SK-N-SH (cell line): ENCODE measurements around the gene SPRR2B. TPM values are rescaled to one million over a fixed set of nuclear protein-coding genes. Genes with fewer than 3 reads are reported as not detected.

ENCODE experiments used
- CTCF ChIA-PET: fragments of 300-600, 350-600 bp; formaldehyde crosslinking; extraction: SDS; loops from one replicate; lab custom pipeline; 2021; lab: Yijun Ruan, JAX
- POLR2A ChIA-PET: fragments of 350-600 bp; sonication (Branson Sonifier 250); formaldehyde crosslinking; extraction: SDS; loops from one replicate; lab custom pipeline; 2020; ENCODE audit warnings: antibody characterized with exemption, inconsistent platforms; lab: Yijun Ruan, JAX
- DNase-seq: peaks from one replicate; pipeline ENCODE4 v3.0.0; 2012
- H2AFZ ChIP-seq: fragments of 200-600 bp; sonication (generic); 2 replicates; pipeline ENCODE4 v1.8.1; 2016; ENCODE audit warnings: antibody characterized with exemption, mild to moderate bottlenecking, low read depth
- H3F3A ChIP-seq: fragments of 200-600 bp; sonication (generic); replicated peaks from 2 replicates; pipeline ENCODE3; 2016; ENCODE audit warnings: antibody characterized with exemption, mild to moderate bottlenecking; ENCODE audit not compliant: insufficient read depth
- H3K27ac ChIP-seq, 2 experiments: fragments of 200-500 bp in 1 of 2; fragments of 200-600 bp in 1 of 2; sonication (Bioruptor generic) in 1 of 2; sonication (generic), shearing (Covaris generic) in 1 of 2; 2 replicates each; pipeline versions ENCODE4 v1.5.1 to v1.6.1; 2014 to 2016; ENCODE audit warnings: low read depth in 2 of 2, inconsistent platforms in 1 of 2, low read length in 1 of 2, mild to moderate bottlenecking in 1 of 2, mixed read lengths in 1 of 2
- H3K27me3 ChIP-seq: fragments of 200-600 bp; sonication (generic), shearing (Covaris generic); 2 replicates; pipeline ENCODE4 v1.6.1; 2016; ENCODE audit warnings: mixed run types; ENCODE audit not compliant: insufficient read depth
- H3K36me3 ChIP-seq, 2 experiments: fragments of 200-500 bp in 1 of 2; fragments of 200-600 bp in 1 of 2; sonication (Bioruptor generic) in 1 of 2; sonication (generic) in 1 of 2; replicated peaks in 1 of 2; 2 replicates each; pipeline versions ENCODE3 to v1.5.1; 2014 to 2016; ENCODE audit warnings: low read length in 1 of 2, mild to moderate bottlenecking in 1 of 2; ENCODE audit not compliant: insufficient read depth in 2 of 2, control insufficient read depth in 1 of 2
- H3K4me1 ChIP-seq, 2 experiments: fragments of 200-500 bp in 1 of 2; fragments of 200-600 bp in 1 of 2; sonication (Bioruptor generic) in 1 of 2; sonication (generic), shearing (Covaris generic) in 1 of 2; 2 replicates each; pipeline versions ENCODE4 v1.5.1 to v1.6.1; 2014 to 2016; ENCODE audit warnings: low read depth in 1 of 2, low read length in 1 of 2, mixed run types in 1 of 2; ENCODE audit not compliant: insufficient read depth in 2 of 2, control insufficient read depth in 1 of 2
- H3K4me2 ChIP-seq: fragments of 200-600 bp; sonication (generic), shearing (Covaris generic); 2 replicates; pipeline ENCODE4 v1.6.1; 2017; ENCODE audit warnings: mixed run types
- H3K4me3 ChIP-seq, 2 experiments: fragments of 200-500 bp in 1 of 2; fragments of 200-600 bp in 1 of 2; sonication (Bioruptor generic) in 1 of 2; sonication (generic), shearing (Covaris generic) in 1 of 2; 2 replicates each; pipeline versions ENCODE4 v1.5.1 to v1.8.1; 2014 to 2016; ENCODE audit warnings: low read depth in 2 of 2, inconsistent platforms in 1 of 2, low read length in 1 of 2, mild to moderate bottlenecking in 1 of 2, mixed read lengths in 1 of 2, moderate library complexity in 1 of 2
- H3K79me2 ChIP-seq: fragments of 200-600 bp; sonication (generic); 2 replicates; pipeline ENCODE4 v1.8.1; 2017; ENCODE audit warnings: mild to moderate bottlenecking; ENCODE audit not compliant: insufficient read depth
- H3K9ac ChIP-seq: fragments of 200-600 bp; sonication (generic); 2 replicates; pipeline ENCODE4 v1.6.1; 2017; ENCODE audit warnings: mixed run types
- H3K9me2 ChIP-seq: fragments of 200-600 bp; sonication (generic); 2 replicates; pipeline ENCODE4 v1.6.1; 2017; ENCODE audit warnings: mixed run types
- H3K9me3 ChIP-seq: fragments of 200-600 bp; sonication (generic); 2 replicates; pipeline ENCODE4 v1.6.1; 2017; ENCODE audit warnings: mixed run types, mild to moderate bottlenecking, moderate library complexity
- H4K20me1 ChIP-seq: fragments of 200-600 bp; sonication (generic); 2 replicates; pipeline ENCODE4 v1.6.1; 2017; ENCODE audit warnings: mild to moderate bottlenecking, mixed run types; ENCODE audit not compliant: insufficient read depth
- CHD2 ChIP-seq: fragments of 150-350 bp; IDR thresholded peaks from 2 replicates; pipeline ENCODE4 v1.6.1; 2018; ENCODE audit warnings: low read length; ENCODE audit not compliant: partially characterized antibody
- EZH2phosphoT487 ChIP-seq: fragments of 200-600 bp; sonication (generic); IDR thresholded peaks from 2 replicates; pipeline ENCODE4 v1.6.1; 2017; ENCODE audit warnings: low read depth, mixed run types, mild to moderate bottlenecking, antibody characterized with exemption, moderate library complexity, borderline replicate concordance
- FOXJ3 ChIP-seq: sonication (generic); formaldehyde crosslinking; IDR thresholded peaks from 2 replicates; pipeline ENCODE4 v1.5.1; 2020; ENCODE audit warnings: mild to moderate bottlenecking, missing genetic modification reagents
- MEF2A ChIP-seq: IDR thresholded peaks from 2 replicates; pipeline ENCODE4 v1.4.0; 2012; ENCODE audit warnings: low read depth, borderline replicate concordance
- NFIC ChIP-seq: IDR thresholded peaks from 2 replicates; pipeline ENCODE4 v1.4.0; 2012; ENCODE audit warnings: borderline replicate concordance
- RFX5 ChIP-seq: IDR thresholded peaks from 2 replicates; pipeline ENCODE4 v1.6.1; 2012; ENCODE audit warnings: mild to moderate bottlenecking, improper control_type of control experiment, low read length
- RXRA ChIP-seq: IDR thresholded peaks from 2 replicates; pipeline ENCODE4 v1.4.0; 2012; ENCODE audit warnings: low read depth, mild to moderate bottlenecking, borderline replicate concordance
- SIN3A ChIP-seq: IDR thresholded peaks from 2 replicates; pipeline ENCODE4 v1.6.1; 2012; ENCODE audit warnings: low read depth, mild to moderate bottlenecking, low read length, moderate library complexity, borderline replicate concordance
- SMC3 ChIP-seq: IDR thresholded peaks from 2 replicates; pipeline ENCODE4 v1.6.1; 2012; ENCODE audit warnings: low read depth, low read length, improper control_type of control experiment
- TAF1 ChIP-seq: IDR thresholded peaks from 2 replicates; pipeline ENCODE4 v1.6.1; 2012; ENCODE audit warnings: low read depth, mild to moderate bottlenecking, low read length, moderate library complexity, borderline replicate concordance
- TCF12 ChIP-seq: IDR thresholded peaks from 2 replicates; pipeline ENCODE4 v1.4.0; 2012
- TEAD4 ChIP-seq: IDR thresholded peaks from 2 replicates; pipeline ENCODE4 v1.4.0; 2012; ENCODE audit warnings: mild to moderate bottlenecking, borderline replicate concordance; ENCODE audit not compliant: insufficient read depth
- YY1 ChIP-seq: IDR thresholded peaks from 2 replicates; pipeline ENCODE4 v1.4.0; 2012; ENCODE audit warnings: low read depth, mild to moderate bottlenecking
- WGBS: methylation state at CpG from one replicate; pipeline ENCODE4 v1.1.6; 2017; ENCODE audit warnings: low lambda C conversion rate; 5-methylcytosine and 5-hydroxymethylcytosine counted together
- polyA plus RNA-seq, 3 experiments: library from polyadenylated mRNA; depleted of rRNA; stranded (reverse); fragments of >200 nt; gene quantifications; 2 replicates each; pipeline ENCODE4 v1.2.3, GENCODE V29; 2012
- TF ChIP-seq, protein P1 (sequence below): fragments of 150-350 bp; IDR thresholded peaks from 2 replicates; pipeline ENCODE4 v1.6.1; 2017; ENCODE audit warnings: antibody characterized with exemption, low read length, low read depth, borderline replicate concordance
- TF ChIP-seq, protein P2 (sequence below): IDR thresholded peaks from 2 replicates; pipeline ENCODE4 v1.4.0; 2012; ENCODE audit warnings: low read depth, borderline replicate concordance
- TF ChIP-seq, protein P3 (sequence below): IDR thresholded peaks from 2 replicates; pipeline ENCODE4; 2012
- TF ChIP-seq, protein P4 (sequence below): IDR thresholded peaks from 2 replicates; pipeline ENCODE4 v1.6.1; 2012; ENCODE audit warnings: mild to moderate bottlenecking, low read depth, low read length, moderate library complexity

SPRR2B gene
- not detected in 2 replicates for polyA plus RNA-seq (2012; rRNA removed)
- not detected in 2 replicates for polyA plus RNA-seq (2012; cell fraction: cytosol; rRNA removed)
- polyA plus RNA-seq (2012; cell fraction: nucleus; rRNA removed) = not detected in 2 replicates

DNA sequence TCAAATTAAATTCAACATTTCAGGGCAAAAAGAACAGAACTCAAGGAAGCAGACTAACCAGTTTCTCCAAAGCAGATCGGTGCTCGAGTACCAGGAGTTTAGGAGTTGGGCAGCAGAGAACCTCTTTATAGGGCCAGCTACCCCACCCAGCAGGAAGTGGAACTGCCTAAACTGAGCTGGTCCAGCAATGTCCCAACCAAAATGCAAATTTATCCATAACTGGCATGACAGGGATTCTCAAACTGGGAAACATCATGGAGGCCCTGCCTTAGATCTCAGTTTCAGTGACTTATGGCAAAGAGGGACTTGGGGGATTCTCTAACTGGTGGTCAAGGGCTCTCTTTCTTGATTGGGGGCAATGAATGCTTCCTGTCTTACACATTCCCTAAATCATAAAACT lies at the start of gene SPRR2B:
Gene SPRR2B, minus strand, starts transcription at position 101 of the 400 bp plus-strand sequence. CDS start 772 bp downstream, outside the sequence.
- Histone ChIP-seq H3K9ac (no peak within 1 kb of the TSS), H4K20me1 (no peaks in the 10 kb centered on the region), H3K9me2 (no peaks in the 10 kb centered on the region), H3K27me3 (no peaks in the 10 kb centered on the region), H3K4me2 (no peak within 1 kb of the TSS), H3K4me1 (no peaks in the 10 kb centered on the region), H3K79me2 (no peaks in the 10 kb centered on the region), H3K9me3 (no peaks in the 10 kb centered on the region), H2AFZ (no peak within 1 kb of the TSS), H3F3A (no peaks in the 10 kb centered on the region), H3K36me3 (no peaks in the 10 kb centered on the region), H3K27ac (no peak within 1 kb of the TSS), H3K4me3 (no peak within 1 kb of the TSS)
- WGBS = 0% methylated on average over 2 of the region's 2 CpGs
- ChIA-PET CTCF (no interaction called here), POLR2A (no interaction called here)
- no peak for DNase-seq
- TF ChIP-seq, protein P1, sequence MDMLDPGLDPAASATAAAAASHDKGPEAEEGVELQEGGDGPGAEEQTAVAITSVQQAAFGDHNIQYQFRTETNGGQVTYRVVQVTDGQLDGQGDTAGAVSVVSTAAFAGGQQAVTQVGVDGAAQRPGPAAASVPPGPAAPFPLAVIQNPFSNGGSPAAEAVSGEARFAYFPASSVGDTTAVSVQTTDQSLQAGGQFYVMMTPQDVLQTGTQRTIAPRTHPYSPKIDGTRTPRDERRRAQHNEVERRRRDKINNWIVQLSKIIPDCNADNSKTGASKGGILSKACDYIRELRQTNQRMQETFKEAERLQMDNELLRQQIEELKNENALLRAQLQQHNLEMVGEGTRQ = no peak
- TF ChIP-seq MEF2A (no peak), TCF12 (no peak), RFX5 (no peak), TAF1 (no peak), RXRA (no peak), FOXJ3 (CRISPR knock-in tag) (no peak), CHD2 (no peak), EZH2phosphoT487 (no peak), SIN3A (no peak), NFIC (no peak), YY1 (no peak), SMC3 (no peak), TEAD4 (no peak)
- TF ChIP-seq, protein P2, sequence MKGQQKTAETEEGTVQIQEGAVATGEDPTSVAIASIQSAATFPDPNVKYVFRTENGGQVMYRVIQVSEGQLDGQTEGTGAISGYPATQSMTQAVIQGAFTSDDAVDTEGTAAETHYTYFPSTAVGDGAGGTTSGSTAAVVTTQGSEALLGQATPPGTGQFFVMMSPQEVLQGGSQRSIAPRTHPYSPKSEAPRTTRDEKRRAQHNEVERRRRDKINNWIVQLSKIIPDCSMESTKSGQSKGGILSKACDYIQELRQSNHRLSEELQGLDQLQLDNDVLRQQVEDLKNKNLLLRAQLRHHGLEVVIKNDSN = no peak
- TF ChIP-seq, protein P3, sequence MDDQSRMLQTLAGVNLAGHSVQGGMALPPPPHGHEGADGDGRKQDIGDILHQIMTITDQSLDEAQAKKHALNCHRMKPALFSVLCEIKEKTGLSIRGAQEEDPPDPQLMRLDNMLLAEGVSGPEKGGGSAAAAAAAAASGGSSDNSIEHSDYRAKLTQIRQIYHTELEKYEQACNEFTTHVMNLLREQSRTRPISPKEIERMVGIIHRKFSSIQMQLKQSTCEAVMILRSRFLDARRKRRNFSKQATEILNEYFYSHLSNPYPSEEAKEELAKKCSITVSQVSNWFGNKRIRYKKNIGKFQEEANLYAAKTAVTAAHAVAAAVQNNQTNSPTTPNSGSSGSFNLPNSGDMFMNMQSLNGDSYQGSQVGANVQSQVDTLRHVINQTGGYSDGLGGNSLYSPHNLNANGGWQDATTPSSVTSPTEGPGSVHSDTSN = no peak
- TF ChIP-seq, protein P4, sequence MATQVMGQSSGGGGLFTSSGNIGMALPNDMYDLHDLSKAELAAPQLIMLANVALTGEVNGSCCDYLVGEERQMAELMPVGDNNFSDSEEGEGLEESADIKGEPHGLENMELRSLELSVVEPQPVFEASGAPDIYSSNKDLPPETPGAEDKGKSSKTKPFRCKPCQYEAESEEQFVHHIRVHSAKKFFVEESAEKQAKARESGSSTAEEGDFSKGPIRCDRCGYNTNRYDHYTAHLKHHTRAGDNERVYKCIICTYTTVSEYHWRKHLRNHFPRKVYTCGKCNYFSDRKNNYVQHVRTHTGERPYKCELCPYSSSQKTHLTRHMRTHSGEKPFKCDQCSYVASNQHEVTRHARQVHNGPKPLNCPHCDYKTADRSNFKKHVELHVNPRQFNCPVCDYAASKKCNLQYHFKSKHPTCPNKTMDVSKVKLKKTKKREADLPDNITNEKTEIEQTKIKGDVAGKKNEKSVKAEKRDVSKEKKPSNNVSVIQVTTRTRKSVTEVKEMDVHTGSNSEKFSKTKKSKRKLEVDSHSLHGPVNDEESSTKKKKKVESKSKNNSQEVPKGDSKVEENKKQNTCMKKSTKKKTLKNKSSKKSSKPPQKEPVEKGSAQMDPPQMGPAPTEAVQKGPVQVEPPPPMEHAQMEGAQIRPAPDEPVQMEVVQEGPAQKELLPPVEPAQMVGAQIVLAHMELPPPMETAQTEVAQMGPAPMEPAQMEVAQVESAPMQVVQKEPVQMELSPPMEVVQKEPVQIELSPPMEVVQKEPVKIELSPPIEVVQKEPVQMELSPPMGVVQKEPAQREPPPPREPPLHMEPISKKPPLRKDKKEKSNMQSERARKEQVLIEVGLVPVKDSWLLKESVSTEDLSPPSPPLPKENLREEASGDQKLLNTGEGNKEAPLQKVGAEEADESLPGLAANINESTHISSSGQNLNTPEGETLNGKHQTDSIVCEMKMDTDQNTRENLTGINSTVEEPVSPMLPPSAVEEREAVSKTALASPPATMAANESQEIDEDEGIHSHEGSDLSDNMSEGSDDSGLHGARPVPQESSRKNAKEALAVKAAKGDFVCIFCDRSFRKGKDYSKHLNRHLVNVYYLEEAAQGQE = no peak
